CD4-positive, CD25-positive, alpha-beta regulatory T cell (primary cell): ENCODE data around the gene HS3ST4. TPM values are rescaled to one million over a fixed set of nuclear protein-coding genes. Genes with fewer than 3 reads are reported as not detected.

Experiments used
- ATAC-seq, 2 donors: fragments of 150-1000 bp; cut with Tn5 transposase; one replicate each; pipeline ENCODE4 v1.10.0; 2021; ENCODE audit warnings: low read depth in 2 of 2, moderate number of reproducible peaks in 2 of 2, moderate library complexity in 1 of 2
- DNase-seq, 3 donors: peaks; one replicate each; pipeline versions ENCODE4 v3.0.0 to v3.0.0-alpha.2; 2012 to 2022; ENCODE audit warnings: mixed read lengths in 1 of 3
- H3K27ac ChIP-seq: one replicate; pipeline ENCODE4 v1.7.0; 2013; ENCODE audit warnings: mild to moderate bottlenecking, low read length; ENCODE audit not compliant: insufficient read depth, poor library complexity, severe bottlenecking
- H3K27me3 ChIP-seq: one replicate; pipeline ENCODE4 v1.7.0; 2013; ENCODE audit warnings: low read length; ENCODE audit not compliant: control insufficient read depth, insufficient read depth
- H3K36me3 ChIP-seq: one replicate; pipeline ENCODE4 v1.7.0; 2013; ENCODE audit warnings: mild to moderate bottlenecking, low read length, moderate library complexity; ENCODE audit not compliant: control insufficient read depth, insufficient read depth
- H3K4me1 ChIP-seq: 2 replicates; pipeline ENCODE4 v1.7.0; 2013; ENCODE audit warnings: mild to moderate bottlenecking, low read length; ENCODE audit not compliant: insufficient read depth, control insufficient read depth, poor library complexity, severe bottlenecking
- H3K4me3 ChIP-seq: one replicate; pipeline ENCODE4 v1.7.0; 2013; ENCODE audit warnings: low read depth, mild to moderate bottlenecking, low read length, moderate library complexity
- H3K9me3 ChIP-seq, 2 experiments: 1 replicate in 1 of 2; 2 replicates in 1 of 2; pipeline ENCODE4 v1.7.0; 2013; ENCODE audit warnings: low read length in 2 of 2, mild to moderate bottlenecking in 1 of 2, moderate library complexity in 1 of 2; ENCODE audit not compliant: control insufficient read depth in 2 of 2
- H3K27ac Mint-ChIP-seq, 3 donors: one replicate each; pipeline ENCODE4 v1.8.0; 2020 to 2022; ENCODE audit warnings: mild to moderate bottlenecking in 3 of 3, mixed read lengths in 3 of 3, moderate library complexity in 2 of 3
- H3K27me3 Mint-ChIP-seq: one replicate; pipeline ENCODE4 v1.8.0; 2022; ENCODE audit warnings: mild to moderate bottlenecking, mixed read lengths
- H3K36me3 Mint-ChIP-seq: one replicate; pipeline ENCODE4 v1.8.0; 2020; ENCODE audit warnings: mixed read lengths
- H3K4me1 Mint-ChIP-seq, 4 donors: one replicate each; pipeline ENCODE4 v1.8.0; 2020 to 2022; ENCODE audit warnings: mixed read lengths in 4 of 4, mild to moderate bottlenecking in 1 of 4
- H3K4me3 Mint-ChIP-seq, 4 donors: one replicate each; pipeline ENCODE4 v1.8.0; 2020 to 2022; ENCODE audit warnings: mild to moderate bottlenecking in 4 of 4, mixed read lengths in 4 of 4, moderate library complexity in 3 of 4
- H3K9me3 Mint-ChIP-seq, 7 donors: one replicate each; pipeline ENCODE4 v1.8.0; 2020 to 2022; ENCODE audit warnings: mixed read lengths in 7 of 7, mild to moderate bottlenecking in 3 of 7, moderate library complexity in 2 of 7
- polyA plus RNA-seq, 4 donors: library from polyadenylated mRNA; unstranded; fragments of 300-500 nt; fragmentation: Illumina TruSeq; gene quantifications; one replicate each; pipeline ENCODE4 v1.2.3, GENCODE V29; 2021
- total RNA-seq: library from RNA; stranded (reverse); gene quantifications from one replicate; pipeline ENCODE4 v1.2.3, GENCODE V29; 2022

HS3ST4 gene
- total and polyA plus RNA-seq, 5 donors from 2014 or later, result not detected

GRCh38 chr16:26149364-26150190 lies 457.8 kb downstream of the HS3ST4 start:
- Mint-ChIP-seq H3K4me1 (no peaks in the 10 kb centered on the region), H3K27ac (no peak overlapping the region), H3K4me3 (no peak overlapping the region), H3K36me3 (no peaks in the 10 kb centered on the region), H3K27me3 (peaks cover 5% of the 10 kb centered on the region), H3K9me3 (peaks cover 0 to 7% (median 2%) of the 10 kb centered on the region in 7 donors)
- H3K27ac ChIP-seq, result no peak overlapping the region
- no peaks in the 10 kb centered on the region for H3K4me1 ChIP-seq
- DNase-seq (no peak), ATAC-seq (no peak)
- H3K27me3 ChIP-seq, result no peaks in the 10 kb centered on the region
- no peak overlapping the region for H3K4me3 ChIP-seq
- H3K36me3 ChIP-seq, result no peaks in the 10 kb centered on the region
- H3K9me3 ChIP-seq, result no peaks in the 10 kb centered on the region

- Mint-ChIP-seq H3K4me3 (no peak overlapping the region), H3K27me3 (no peaks in the 10 kb centered on the region), H3K27ac (no peak overlapping the region), H3K9me3 (peaks cover 0 to 4% (median 2%) of the 10 kb centered on the region in 7 donors), H3K4me1 (no peaks in the 10 kb centered on the region), H3K36me3 (no peaks in the 10 kb centered on the region)
- no peaks in the 10 kb centered on the region for H3K9me3 ChIP-seq
- no peaks in the 10 kb centered on the region for H3K36me3 ChIP-seq
- no peak overlapping the region for H3K4me3 ChIP-seq
- H3K27me3 ChIP-seq, result no peaks in the 10 kb centered on the region
- no peak overlapping the region for H3K27ac ChIP-seq
- no peaks in the 10 kb centered on the region for H3K4me1 ChIP-seq
- no peak for ATAC-seq
- DNase-seq, result no peak
Observed at GRCh38 chr16:26155221-26155620, 463.5 kb downstream of the HS3ST4 start.

GRCh38 chr16:26157319-26157718 lies 465.6 kb downstream of the HS3ST4 start:
- ATAC-seq, result no peak
- no peaks in the 10 kb centered on the region for H3K4me1 ChIP-seq
- H3K9me3 Mint-ChIP-seq, result peaks cover 0 to 4% (median 0%) of the 10 kb centered on the region in 7 donors

GRCh38 chr16:26158142-26158759 lies 466.5 kb downstream of the HS3ST4 start:
- H3K27ac ChIP-seq, result no peak overlapping the region
- no peaks in the 10 kb centered on the region for H3K36me3 ChIP-seq
- H3K9me3 ChIP-seq, result no peaks in the 10 kb centered on the region
- Mint-ChIP-seq H3K4me1 (no peaks in the 10 kb centered on the region), H3K36me3 (no peaks in the 10 kb centered on the region), H3K27ac (no peak overlapping the region), H3K4me3 (no peak overlapping the region), H3K9me3 (peaks cover 0 to 4% (median 0%) of the 10 kb centered on the region in 7 donors), H3K27me3 (no peaks in the 10 kb centered on the region)
- ATAC-seq (no peak), DNase-seq (no peak)
- no peaks in the 10 kb centered on the region for H3K4me1 ChIP-seq
- no peaks in the 10 kb centered on the region for H3K27me3 ChIP-seq
- no peak overlapping the region for H3K4me3 ChIP-seq

More at GRCh38 chr16:26157319-26157718, 465.6 kb downstream of the HS3ST4 start:
- no peak overlapping the region for H3K27ac ChIP-seq
- no peak overlapping the region for H3K4me3 ChIP-seq
- Mint-ChIP-seq H3K27me3 (no peaks in the 10 kb centered on the region), H3K27ac (no peak overlapping the region), H3K4me3 (no peak overlapping the region), H3K36me3 (no peaks in the 10 kb centered on the region), H3K4me1 (no peaks in the 10 kb centered on the region)
- no peaks in the 10 kb centered on the region for H3K9me3 ChIP-seq
- no peak for DNase-seq
- H3K36me3 ChIP-seq, result no peaks in the 10 kb centered on the region
- H3K27me3 ChIP-seq, result no peaks in the 10 kb centered on the region

- DNase-seq (no peak), ATAC-seq (no peak)
- Histone ChIP-seq H3K9me3 (no peaks in the 10 kb centered on the region), H3K4me1 (no peaks in the 10 kb centered on the region), H3K27me3 (no peaks in the 10 kb centered on the region), H3K27ac (no peak overlapping the region), H3K4me3 (no peak overlapping the region), H3K36me3 (no peaks in the 10 kb centered on the region)
- Mint-ChIP-seq H3K27me3 (no peaks in the 10 kb centered on the region), H3K4me1 (no peaks in the 10 kb centered on the region), H3K4me3 (no peak overlapping the region), H3K27ac (no peak overlapping the region), H3K9me3 (peaks cover 0 to 2% (median 0%) of the 10 kb centered on the region in 7 donors), H3K36me3 (no peaks in the 10 kb centered on the region)
Observed at GRCh38 chr16:26161461-26162180, 469.9 kb downstream of the HS3ST4 start.

GRCh38 chr16:26169473-26169872 lies 477.7 kb downstream of the HS3ST4 start:
- Mint-ChIP-seq H3K27ac (no peak overlapping the region), H3K4me1 (no peaks in the 10 kb centered on the region), H3K27me3 (peaks cover 5% of the 10 kb centered on the region), H3K9me3 (peaks cover 0 to 3% (median 0%) of the 10 kb centered on the region in 7 donors), H3K36me3 (no peaks in the 10 kb centered on the region), H3K4me3 (no peak overlapping the region)
- Histone ChIP-seq H3K27me3 (peaks cover 6% of the 10 kb centered on the region), H3K4me1 (no peaks in the 10 kb centered on the region), H3K9me3 (no peaks in the 10 kb centered on the region), H3K4me3 (no peak overlapping the region), H3K27ac (no peak overlapping the region), H3K36me3 (no peaks in the 10 kb centered on the region)
- ATAC-seq, result no peak
- no peak for DNase-seq

GRCh38 chr16:26175944-26176343 lies 484.2 kb downstream of the HS3ST4 start:
- no peaks in the 10 kb centered on the region for H3K9me3 ChIP-seq
- peaks cover 0 to 2% (median 0%) of the 10 kb centered on the region in 4 donors for H3K4me1 Mint-ChIP-seq
- no peak overlapping the region for H3K4me3 ChIP-seq
- H3K9me3 Mint-ChIP-seq, result peaks cover 0 to 3% (median 0%) of the 10 kb centered on the region in 7 donors
- peaks cover 2% of the 10 kb centered on the region for H3K27me3 ChIP-seq
- no peak overlapping the region for H3K4me3 Mint-ChIP-seq
- no peaks in the 10 kb centered on the region for H3K36me3 ChIP-seq
- DNase-seq, result no peak
- ATAC-seq, result no peak
- H3K27ac Mint-ChIP-seq, result no peak overlapping the region
- H3K27me3 Mint-ChIP-seq, result peaks cover 4% of the 10 kb centered on the region
- no peaks in the 10 kb centered on the region for H3K36me3 Mint-ChIP-seq
- H3K27ac ChIP-seq, result no peak overlapping the region
- no peaks in the 10 kb centered on the region for H3K4me1 ChIP-seq
